Keratinocyte (primary cell): Measurements from ENCODE around the gene CENPU.

ENCODE experiments used
- EZH2 ChIP-seq: IDR thresholded peaks from one replicate; pipeline ENCODE4 v1.6.1; 2012; ENCODE audit warnings: inconsistent platforms, mild to moderate bottlenecking, low read length, moderate library complexity
- TF ChIP-seq, protein P1 (sequence below), 3 experiments: IDR thresholded peaks in 1 of 3; conservative IDR thresholded peaks in 1 of 3; optimal IDR thresholded peaks in 1 of 3; 2 replicates in 2 of 3; 3 replicates in 1 of 3; pipeline versions ENCODE3 to v1.5.1; 2011; ENCODE audit warnings: low read length in 3 of 3, mild to moderate bottlenecking in 3 of 3, moderate library complexity in 2 of 3, control low read depth in 1 of 3, inconsistent platforms in 1 of 3; ENCODE audit not compliant: insufficient read depth in 2 of 3; ENCODE audit errors: extremely low read depth in 1 of 3

DNA sequence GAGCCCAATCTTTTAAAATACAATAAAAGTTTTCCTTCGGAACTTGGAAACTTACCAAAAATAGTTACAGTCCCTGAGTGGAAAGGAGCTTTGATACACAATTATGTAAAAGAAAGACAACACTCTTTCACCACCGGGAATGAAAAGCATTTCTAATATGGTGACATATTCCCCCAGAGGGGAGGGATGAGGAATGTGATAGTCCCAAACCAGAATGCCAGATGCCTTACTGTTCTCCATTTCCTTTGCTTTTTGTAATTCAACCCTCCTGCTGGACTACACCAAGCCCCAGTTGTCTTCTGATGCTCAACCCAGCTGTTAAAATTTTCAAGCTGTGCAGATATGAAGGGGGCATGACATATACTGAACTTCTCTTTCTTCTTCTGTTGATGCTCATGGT, 80.2 kb downstream of the CENPU start:
- TF ChIP-seq, protein P1, sequence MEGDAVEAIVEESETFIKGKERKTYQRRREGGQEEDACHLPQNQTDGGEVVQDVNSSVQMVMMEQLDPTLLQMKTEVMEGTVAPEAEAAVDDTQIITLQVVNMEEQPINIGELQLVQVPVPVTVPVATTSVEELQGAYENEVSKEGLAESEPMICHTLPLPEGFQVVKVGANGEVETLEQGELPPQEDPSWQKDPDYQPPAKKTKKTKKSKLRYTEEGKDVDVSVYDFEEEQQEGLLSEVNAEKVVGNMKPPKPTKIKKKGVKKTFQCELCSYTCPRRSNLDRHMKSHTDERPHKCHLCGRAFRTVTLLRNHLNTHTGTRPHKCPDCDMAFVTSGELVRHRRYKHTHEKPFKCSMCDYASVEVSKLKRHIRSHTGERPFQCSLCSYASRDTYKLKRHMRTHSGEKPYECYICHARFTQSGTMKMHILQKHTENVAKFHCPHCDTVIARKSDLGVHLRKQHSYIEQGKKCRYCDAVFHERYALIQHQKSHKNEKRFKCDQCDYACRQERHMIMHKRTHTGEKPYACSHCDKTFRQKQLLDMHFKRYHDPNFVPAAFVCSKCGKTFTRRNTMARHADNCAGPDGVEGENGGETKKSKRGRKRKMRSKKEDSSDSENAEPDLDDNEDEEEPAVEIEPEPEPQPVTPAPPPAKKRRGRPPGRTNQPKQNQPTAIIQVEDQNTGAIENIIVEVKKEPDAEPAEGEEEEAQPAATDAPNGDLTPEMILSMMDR (optimal IDR thresholded peaks at IDR 0.05 in 1 of 3, IDR thresholded peaks at IDR 0.05 in 1 of 3, conservative IDR thresholded peaks at IDR 0.05 in 1 of 3; ENCODE audit: extremely low read depth in 1 of 3, insufficient read depth in 2 of 3, low read length in 3 of 3), result no peak
- TF ChIP-seq EZH2, result no peak
